GM12801 (cell line): ENCODE measurements around the gene SGCD.

Experiments used
- TF ChIP-seq, protein P1 (sequence below): IDR thresholded peaks from one replicate; pipeline ENCODE4 v1.5.1; 2011; ENCODE audit warnings: control low read depth; ENCODE audit not compliant: insufficient read length; ENCODE audit errors: extremely low read depth

SGCD gene

DNA sequence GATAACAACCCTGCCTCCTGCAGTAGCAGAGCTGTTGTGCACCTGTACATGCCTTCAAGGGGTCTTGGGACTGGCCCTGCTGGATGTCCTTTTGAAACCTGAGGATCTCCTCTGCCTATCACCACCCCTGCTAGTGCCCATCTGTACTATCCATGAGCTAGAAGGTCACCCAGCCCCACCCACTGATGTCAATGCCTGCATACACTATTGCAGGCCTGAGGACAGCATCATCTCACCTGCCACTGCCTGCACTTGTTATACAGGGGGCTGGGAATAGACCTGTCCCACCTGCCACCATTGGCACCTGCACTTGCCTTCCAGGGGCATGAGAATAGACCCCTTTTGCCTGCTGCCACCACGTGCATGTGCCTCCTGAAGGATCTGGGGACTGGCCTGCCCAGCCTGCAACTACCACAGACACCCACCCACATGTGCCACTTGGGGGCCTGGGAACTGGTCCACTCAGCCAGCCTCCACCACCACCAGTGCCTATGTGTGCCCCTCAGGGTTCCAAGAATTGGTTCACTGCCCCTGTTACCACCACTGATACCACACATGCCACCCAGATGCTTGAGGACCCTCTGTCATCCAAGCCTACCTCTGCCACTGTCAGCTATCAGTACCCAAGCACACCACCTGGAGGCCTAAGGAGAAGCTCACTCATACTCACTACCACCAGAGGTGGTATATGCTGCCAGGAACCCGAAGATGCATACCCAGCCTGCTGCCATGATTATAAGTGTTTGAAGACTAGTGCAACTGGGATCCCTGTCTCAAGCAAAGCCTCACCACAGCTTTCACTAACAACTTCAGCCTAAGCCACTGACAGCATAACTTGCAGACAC lies 159.7 kb downstream of the SGCD start:
- TF ChIP-seq, protein P1, sequence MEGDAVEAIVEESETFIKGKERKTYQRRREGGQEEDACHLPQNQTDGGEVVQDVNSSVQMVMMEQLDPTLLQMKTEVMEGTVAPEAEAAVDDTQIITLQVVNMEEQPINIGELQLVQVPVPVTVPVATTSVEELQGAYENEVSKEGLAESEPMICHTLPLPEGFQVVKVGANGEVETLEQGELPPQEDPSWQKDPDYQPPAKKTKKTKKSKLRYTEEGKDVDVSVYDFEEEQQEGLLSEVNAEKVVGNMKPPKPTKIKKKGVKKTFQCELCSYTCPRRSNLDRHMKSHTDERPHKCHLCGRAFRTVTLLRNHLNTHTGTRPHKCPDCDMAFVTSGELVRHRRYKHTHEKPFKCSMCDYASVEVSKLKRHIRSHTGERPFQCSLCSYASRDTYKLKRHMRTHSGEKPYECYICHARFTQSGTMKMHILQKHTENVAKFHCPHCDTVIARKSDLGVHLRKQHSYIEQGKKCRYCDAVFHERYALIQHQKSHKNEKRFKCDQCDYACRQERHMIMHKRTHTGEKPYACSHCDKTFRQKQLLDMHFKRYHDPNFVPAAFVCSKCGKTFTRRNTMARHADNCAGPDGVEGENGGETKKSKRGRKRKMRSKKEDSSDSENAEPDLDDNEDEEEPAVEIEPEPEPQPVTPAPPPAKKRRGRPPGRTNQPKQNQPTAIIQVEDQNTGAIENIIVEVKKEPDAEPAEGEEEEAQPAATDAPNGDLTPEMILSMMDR = no peak

DNA sequence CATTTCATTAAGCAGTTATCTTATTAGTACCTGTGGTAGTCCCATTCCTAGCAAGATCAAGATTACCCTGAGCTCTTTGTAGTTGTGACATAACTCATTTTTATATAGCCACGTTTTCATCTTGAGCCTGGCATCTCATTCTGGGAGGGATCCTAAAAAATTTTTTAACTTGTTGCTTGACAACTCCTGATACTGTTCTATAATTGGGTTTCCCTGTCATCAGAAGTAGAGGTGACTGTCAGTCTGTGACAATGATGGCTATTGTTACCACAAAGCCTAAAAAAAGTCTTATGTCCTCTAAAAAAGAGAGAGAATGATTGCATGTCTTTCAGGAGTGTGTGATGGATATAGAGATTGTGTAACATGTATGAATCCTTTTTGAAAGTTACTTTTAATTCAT lies 164.8 kb downstream of the SGCD start:
- TF ChIP-seq, protein P1 = no peak

DNA sequence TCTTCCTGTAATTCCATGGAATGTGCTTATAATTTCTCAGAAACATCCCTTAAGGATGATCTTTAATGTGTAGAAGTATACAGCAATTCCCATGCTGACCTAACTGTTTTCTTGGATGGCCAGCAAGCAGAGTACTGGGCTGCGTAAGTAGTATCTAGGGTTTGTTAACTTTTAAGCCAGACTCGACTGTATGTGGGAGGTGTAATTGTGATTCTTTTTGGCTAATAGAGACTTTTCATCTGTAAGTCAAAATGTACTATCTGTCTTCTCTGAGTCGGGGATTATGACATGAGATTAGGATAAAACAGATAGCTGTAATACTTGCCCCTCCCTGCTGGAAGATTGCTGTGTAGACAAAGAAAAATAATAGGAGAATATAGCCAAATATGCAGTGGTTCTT lies 169.3 kb downstream of the SGCD start:
- TF ChIP-seq, protein P1 = no peak

DNA sequence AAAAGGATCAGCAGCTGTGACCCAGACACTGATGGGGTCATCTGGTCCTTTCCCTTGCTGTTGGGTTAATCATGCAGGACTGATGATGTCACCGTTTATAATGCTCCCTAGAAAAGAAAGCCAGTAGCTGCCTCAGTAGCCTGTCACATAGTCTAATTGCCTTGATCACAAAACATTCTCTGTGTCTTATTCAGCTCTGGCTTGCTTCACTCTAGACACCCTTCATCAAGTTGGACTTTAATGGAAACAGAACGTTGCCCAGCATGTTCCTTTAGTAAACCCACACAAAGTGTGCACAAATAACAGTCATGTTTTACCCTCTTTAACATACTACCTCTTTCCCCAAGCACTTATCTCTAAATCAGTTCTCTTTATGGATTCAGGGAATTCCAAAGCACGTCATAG lies 170.8 kb downstream of the SGCD start:
- TF ChIP-seq, protein P1 = no peak

DNA sequence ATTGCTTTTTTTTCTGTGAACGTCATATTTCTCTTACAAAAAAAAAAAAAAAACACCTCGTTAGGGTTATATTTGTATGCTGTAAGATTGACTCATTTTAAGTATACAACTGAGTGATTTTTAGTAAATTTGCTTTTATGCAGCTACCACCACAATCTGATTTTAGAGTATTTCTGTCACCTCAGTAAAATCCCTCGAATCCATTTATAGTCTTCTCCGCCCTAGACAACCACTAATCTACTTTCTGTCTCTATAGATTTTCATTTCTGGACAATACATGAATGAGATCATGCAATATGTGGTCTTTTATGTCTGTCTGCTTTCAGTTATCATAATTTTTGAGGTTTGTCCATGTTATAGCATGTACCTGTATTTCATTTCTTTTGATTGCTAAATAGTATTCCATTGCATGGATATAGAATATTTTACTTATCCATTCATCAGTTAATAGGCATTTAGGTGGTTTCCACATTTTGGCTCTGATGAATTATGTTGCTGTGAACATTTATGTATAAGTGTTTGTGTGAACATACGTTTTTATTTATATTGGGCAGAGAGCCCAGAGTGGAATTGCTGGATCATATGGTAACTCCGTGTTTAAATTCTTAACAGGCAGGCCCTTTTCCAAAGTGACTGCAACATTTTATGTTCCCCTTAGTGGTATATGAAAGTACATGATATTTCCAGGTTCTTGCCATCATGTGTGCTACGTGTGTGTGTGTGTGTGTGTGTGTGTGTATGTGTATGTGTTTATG lies 171.4 kb downstream of the SGCD start:
- TF ChIP-seq, protein P1 = no peak

DNA sequence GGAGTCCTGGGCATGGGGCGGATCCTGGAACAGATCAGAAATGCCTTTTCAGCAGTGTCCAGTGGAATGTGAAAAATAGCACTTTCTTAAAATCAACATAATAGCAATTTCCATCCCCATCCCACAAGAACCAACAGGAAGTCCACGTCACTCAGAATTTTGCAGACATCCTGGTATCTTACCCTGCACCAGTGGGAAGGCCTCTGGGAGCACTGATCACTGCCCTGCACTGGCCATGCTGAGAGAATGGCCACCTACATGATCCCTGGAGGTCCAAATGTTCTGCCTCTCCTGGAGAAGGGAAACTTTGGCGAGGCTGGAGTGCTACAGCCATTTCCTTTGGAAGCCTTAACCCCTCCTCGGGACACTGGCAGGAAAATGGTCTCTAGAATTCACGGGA lies 173.8 kb downstream of the SGCD start:
- TF ChIP-seq, protein P1 = no peak

DNA sequence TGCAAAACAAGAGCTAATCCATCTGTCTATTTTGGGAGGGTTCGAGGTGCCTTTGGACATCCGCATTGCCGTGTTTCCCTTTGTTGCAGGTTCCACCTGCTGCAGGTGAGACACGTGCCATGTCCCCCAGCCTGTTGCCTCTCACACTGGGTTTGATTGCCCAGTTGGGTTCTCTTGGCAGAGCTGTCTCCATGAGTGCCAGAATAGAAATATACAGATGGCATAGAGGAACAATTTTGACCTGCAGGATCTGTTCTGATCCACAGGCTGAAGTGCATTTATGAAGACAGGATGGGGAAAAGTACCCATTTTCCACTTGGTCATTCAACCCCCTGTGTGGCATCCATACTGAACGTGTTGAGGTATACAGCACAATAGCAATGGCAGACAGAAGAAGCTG lies 178.1 kb downstream of the SGCD start:
- TF ChIP-seq, protein P1 = no peak
